GM12878 (cell line): Measurements from ENCODE around the gene DNAAF1. TPM values are rescaled to one million over a fixed set of nuclear protein-coding genes. Genes with fewer than 3 reads are reported as not detected.

Source experiments
- ATAC-seq: fragments of 200-7000 bp; cut with Tn5 transposase; 3 replicates; pipeline ENCODE4 v1.9.1; 2020; ENCODE audit warnings: mild to moderate bottlenecking, moderate library complexity
- BruUV-seq: library from RNA; stranded (reverse); fragments of 400-500 nt; replicated peaks from 2 replicates; lab custom pipeline; 2021; lab: Mats Ljungman, UMichigan
- CTCF ChIA-PET: fragments of 300-600 bp; sonication (Branson Sonifier 250); formaldehyde crosslinking; extraction: SDS; loops from one replicate; lab custom pipeline; 2021; ENCODE audit warnings: inconsistent platforms; lab: Yijun Ruan, JAX
- POLR2A ChIA-PET: fragments of 350-600 bp; formaldehyde crosslinking; extraction: SDS; loops from one replicate; lab custom pipeline; 2021; ENCODE audit warnings: inconsistent platforms; lab: Charles Lee
- RAD21 ChIA-PET: fragments of 300-600 bp; sonication (Branson Sonifier 250); formaldehyde crosslinking; loops from one replicate; lab custom pipeline; 2023; ENCODE audit warnings: antibody characterized with exemption; ENCODE audit not compliant: unreplicated experiment; lab: Charles Lee
- SMC1A ChIA-PET: fragments of 300-600 bp; sonication (Branson Sonifier 250); formaldehyde crosslinking; loops from one replicate; lab custom pipeline; 2023; ENCODE audit not compliant: unreplicated experiment, uncharacterized antibody; lab: Charles Lee
- DNase-seq: peaks from one replicate; pipeline ENCODE4 v3.0.0-alpha.2; 2011; ENCODE audit warnings: low read depth, low spot score
- FAIRE-seq: peaks from 3 replicates; lab custom pipeline; 2011; peaks lifted over from hg19 to GRCh38; lab: Jason Lieb, UNC
- H2AFZ ChIP-seq: 2 replicates; pipeline ENCODE4 v1.6.0; 2011; ENCODE audit warnings: low read depth, low read length, control low read depth; ENCODE audit not compliant: control insufficient read depth
- H3K27ac ChIP-seq: 2 replicates; pipeline ENCODE4 v1.5.1; 2011; ENCODE audit warnings: control low read depth; ENCODE audit not compliant: control insufficient read depth, insufficient read depth
- H3K27me3 ChIP-seq, 2 experiments: replicated peaks in 1 of 2; 2 replicates each; pipeline versions ENCODE4 v1.6.0 to v1.6.1; 2011; ENCODE audit warnings: low read length in 1 of 2; ENCODE audit not compliant: control insufficient read depth in 2 of 2, insufficient read depth in 2 of 2
- H3K36me3 ChIP-seq, 2 experiments: 2 replicates each; pipeline ENCODE4 v1.5.1; 2011; ENCODE audit warnings: low read length in 1 of 2; ENCODE audit not compliant: control insufficient read depth in 2 of 2, insufficient read depth in 2 of 2
- H3K4me1 ChIP-seq: 2 replicates; pipeline ENCODE4 v1.6.1; 2011; ENCODE audit warnings: mild to moderate bottlenecking, low read length, moderate library complexity, mixed read lengths; ENCODE audit not compliant: control insufficient read depth, insufficient read depth
- H3K4me2 ChIP-seq: 2 replicates; pipeline ENCODE4 v1.6.0; 2011; ENCODE audit warnings: control low read depth; ENCODE audit not compliant: control insufficient read depth, insufficient read depth
- H3K4me3 ChIP-seq: fragments of 200-600 bp; sonication (generic); 2 replicates; pipeline ENCODE4 v1.5.1; 2016
- H3K79me2 ChIP-seq: 2 replicates; pipeline ENCODE4 v1.6.0; 2011; ENCODE audit warnings: low read length; ENCODE audit not compliant: control insufficient read depth, insufficient read depth
- H3K9ac ChIP-seq: 2 replicates; pipeline ENCODE4 v1.8.0; 2011; ENCODE audit warnings: low read length, control low read depth, mixed read lengths; ENCODE audit not compliant: control insufficient read depth, insufficient read depth
- H3K9me3 ChIP-seq: replicated peaks from 3 replicates; pipeline ENCODE4 v1.5.1; 2011; ENCODE audit warnings: mild to moderate bottlenecking, low read length; ENCODE audit not compliant: control insufficient read depth, insufficient read depth
- H4K20me1 ChIP-seq: 2 replicates; pipeline ENCODE4 v1.6.0; 2011; ENCODE audit not compliant: control insufficient read depth, insufficient read depth
- ASH2L ChIP-seq: fragments of 300-600, 200-600 bp; sonication (generic); IDR thresholded peaks from 2 replicates; pipeline ENCODE4 v1.6.1; 2017; ENCODE audit warnings: low read depth, mild to moderate bottlenecking, borderline replicate concordance
- BHLHE40 ChIP-seq, 2 experiments: fragments of 450-650 bp in 1 of 2; IDR thresholded peaks; 2 replicates each; pipeline ENCODE4 v1.6.1; 2011 to 2017; ENCODE audit warnings: low read depth in 2 of 2, borderline replicate concordance in 1 of 2, improper control_type of control experiment in 1 of 2, low read length in 1 of 2, mild to moderate bottlenecking in 1 of 2
- CBX3 ChIP-seq: fragments of 200-600 bp; sonication (generic); IDR thresholded peaks from 2 replicates; pipeline ENCODE4 v1.6.1; 2016; ENCODE audit warnings: low read depth, borderline replicate concordance
- FOS ChIP-seq: IDR thresholded peaks from 3 replicates; pipeline ENCODE4 v1.6.1; 2011; ENCODE audit warnings: borderline replicate concordance; ENCODE audit not compliant: insufficient read length; ENCODE audit errors: extremely low read depth
- HSF1 ChIP-seq: fragments of 150-350 bp; IDR thresholded peaks from 2 replicates; pipeline ENCODE4 v1.6.1; 2014; ENCODE audit warnings: mild to moderate bottlenecking, low read depth, low read length
- LARP7 ChIP-seq: fragments of 450-650 bp; IDR thresholded peaks from 2 replicates; pipeline ENCODE4 v1.6.1; 2017; ENCODE audit warnings: mild to moderate bottlenecking
- MXI1 ChIP-seq: fragments of 150-350 bp; IDR thresholded peaks from 2 replicates; pipeline ENCODE4 v1.6.1; 2011; ENCODE audit warnings: low read depth, mild to moderate bottlenecking, inconsistent platforms, low read length, improper control_type of control experiment
- NFIC ChIP-seq: IDR thresholded peaks from 2 replicates; pipeline ENCODE4 v1.6.1; 2012; ENCODE audit warnings: low read depth, mild to moderate bottlenecking, inconsistent platforms, low read length, moderate library complexity
- NFYA ChIP-seq: IDR thresholded peaks from 2 replicates; pipeline ENCODE4 v1.6.1; 2011; ENCODE audit warnings: low read depth, mild to moderate bottlenecking, low read length, improper control_type of control experiment, borderline replicate concordance
- PAX8 ChIP-seq: fragments of 450-650 bp; IDR thresholded peaks from 2 replicates; pipeline ENCODE4 v1.6.1; 2017; ENCODE audit warnings: mild to moderate bottlenecking, moderate library complexity
- TBL1XR1 ChIP-seq: IDR thresholded peaks from 2 replicates; pipeline ENCODE4 v1.6.1; 2012; ENCODE audit warnings: low read depth, low read length, improper control_type of control experiment
- ZNF207 ChIP-seq: fragments of 450-650 bp; IDR thresholded peaks from 2 replicates; pipeline ENCODE4 v1.6.1; 2014; ENCODE audit warnings: antibody characterized with exemption, mild to moderate bottlenecking, borderline replicate concordance
- ZNF687 ChIP-seq: fragments of 450-650 bp; IDR thresholded peaks from 2 replicates; pipeline ENCODE4 v1.6.1; 2017; ENCODE audit warnings: mild to moderate bottlenecking, moderate library complexity
- WGBS: methylation state at CpG from one replicate; pipeline ENCODE4 v1.1.6; 2016; ENCODE audit warnings: low lambda C conversion rate; ENCODE audit not compliant: insufficient replicate concordance, insufficient coverage; ENCODE audit errors: missing lambda C conversion rate; 5-methylcytosine and 5-hydroxymethylcytosine counted together
- in situ Hi-C: fragments of 300-500 bp; cut with MboI; formaldehyde crosslinking; loops from 9 replicates; pipeline ENCODE4 v1.14.3; 2018; ENCODE audit warnings: mixed read lengths
- intact Hi-C: fragments of 100-400 bp; cut with micrococcal nuclease; formaldehyde crosslinking; loops from one replicate; pipeline ENCODE4 v1.14.2; 2022; ENCODE audit not compliant: unreplicated experiment
- polyA plus RNA-seq, 11 experiments: library from polyadenylated mRNA; depleted of rRNA in 4 of 11; unstranded in 6 of 11; stranded (reverse) in 5 of 11; fragments of >200 nt; fragmentation: Nextera tagmentation in 4 of 11; fragmentation: Illumina TruSeq in 1 of 11; extraction: Ambion mirVana in 4 of 11; extraction: Trizol in 1 of 11; gene quantifications; 1 replicate in 1 of 11; 2 replicates in 10 of 11; pipeline versions ENCODE4 v1.2.1 to v1.2.3, GENCODE V29; 2011 to 2016; ENCODE audit warnings: inconsistent platforms in 2 of 11, missing spikeins in 2 of 11, low read depth in 1 of 11
- total RNA-seq, 4 experiments: library from RNA; depleted of rRNA in 3 of 4; stranded (reverse); fragments of >200 nt in 3 of 4; fragmentation: Illumina TruSeq in 1 of 4; extraction: Trizol in 1 of 4; gene quantifications; 2 replicates each; pipeline versions ENCODE4 v1.2.1 to v1.2.3, GENCODE V29; 2013 to 2021

DNAAF1 gene
- total and polyA plus RNA-seq, 10 of the 15 experiments (the other 5 are each of a cell fraction or from before 2014, with no cell fraction given) = 0.02 to 0.76 (median 0.08) TPM; not detected in 6

GRCh38 chr16:84218956-84219355 lies 73.8 kb downstream of the DNAAF1 start:
- Histone ChIP-seq H3K9ac (no peak overlapping the region), H4K20me1 (no peaks in the 10 kb centered on the region), H3K27ac (no peak overlapping the region), H3K27me3 (no peaks in the 10 kb centered on the region; a peak in 2 of 4 replicates), H3K79me2 (no peaks in the 10 kb centered on the region), H3K36me3 (no peaks in the 10 kb centered on the region), H2AFZ (no peak overlapping the region), H3K9me3 (no peaks in the 10 kb centered on the region), H3K4me1 (no peaks in the 10 kb centered on the region), H3K4me2 (no peak overlapping the region), H3K4me3 (no peak overlapping the region)
- intact Hi-C loops (no loop called here), in situ Hi-C loops (no loop called here)
- no TSS peak for BruUV-seq
- DNase-seq = no peak
- TF ChIP-seq BHLHE40 (IDR thresholded peaks at IDR 0.05; ENCODE audit: borderline replicate concordance in 1 of 2, low read depth in 2 of 2, low read length in 1 of 2) = no peak
- no peak for FAIRE-seq
- POLR2A ChIA-PET = no interaction called here
- SMC1A ChIA-PET = no interaction called here
- RAD21 ChIA-PET = no interaction called here
- CTCF ChIA-PET = no interaction called here
- WGBS = 49% methylated on average over 6 of the region's 6 CpGs
- ATAC-seq = no peak

- H3K9me3 ChIP-seq = no peaks in the 10 kb centered on the region
- no peak overlapping the region for H3K4me3 ChIP-seq
- H3K36me3 ChIP-seq = no peaks in the 10 kb centered on the region
- DNase-seq (no peak), FAIRE-seq (no peak), ATAC-seq (no peak)
- 0% methylated on average over 1 of the region's 1 CpG for WGBS
- no TSS peak for BruUV-seq
- CTCF ChIA-PET = no interaction called here
- intact Hi-C loops = no loop called here
- SMC1A ChIA-PET = no interaction called here
- no peaks in the 10 kb centered on the region for H3K4me1 ChIP-seq
- H3K79me2 ChIP-seq = no peaks in the 10 kb centered on the region
- no peaks in the 10 kb centered on the region for H4K20me1 ChIP-seq
- H3K4me2 ChIP-seq = no peak overlapping the region
- no peak overlapping the region for H3K9ac ChIP-seq
- no peaks in the 10 kb centered on the region; a peak in 2 of 4 replicates for H3K27me3 ChIP-seq
- in situ Hi-C loops = no loop called here
- POLR2A ChIA-PET = no interaction called here
- H3K27ac ChIP-seq = no peak overlapping the region
- H2AFZ ChIP-seq = no peak overlapping the region
- RAD21 ChIA-PET = no interaction called here
- TF ChIP-seq CBX3 (no peak), FOS (no peak), LARP7 (no peak), MXI1 (no peak), ASH2L (no peak), NFIC (no peak), HSF1 (no peak), ZNF687 (no peak), NFYA (no peak), ZNF207 (no peak), PAX8 (no peak), TBL1XR1 (no peak)
Measured at GRCh38 chr16:84220851-84221250, 75.7 kb downstream of the DNAAF1 start.
